Caco-2 (cell line): ENCODE measurements around the gene MS4A14. TPM values are rescaled to one million over a fixed set of nuclear protein-coding genes. Genes with fewer than 3 reads are reported as not detected.

Experiments
- BruUV-seq: library from RNA; stranded (reverse); fragments of 400-500 nt; replicated peaks from 2 replicates; lab custom pipeline; 2021; lab: Mats Ljungman, UMichigan
- CTCF ChIA-PET: fragments of 300-600 bp; sonication (Branson Sonifier 250); formaldehyde crosslinking; loops from one replicate; lab custom pipeline; 2022; ENCODE audit warnings: antibody characterized with exemption; lab: Charles Lee
- POLR2A ChIA-PET: fragments of 300-600 bp; sonication (Branson Sonifier 250); formaldehyde crosslinking; loops from one replicate; lab custom pipeline; 2022; ENCODE audit warnings: antibody characterized with exemption; lab: Charles Lee
- DNase-seq, 2 experiments: peaks; one replicate each; pipeline versions ENCODE4 v3.0.0 to v3.0.0-alpha.2; 2020 to 2022
- H3K27me3 ChIP-seq: replicated peaks from 2 replicates; pipeline ENCODE4 v1.6.0; 2011; ENCODE audit warnings: low read length; ENCODE audit not compliant: control insufficient read depth, insufficient read depth
- H3K36me3 ChIP-seq: 2 replicates; pipeline ENCODE4 v1.5.1; 2011; ENCODE audit warnings: low read length; ENCODE audit not compliant: control insufficient read depth, insufficient read depth
- H3K4me1 ChIP-seq: fragments of 250-450 bp; sonication (Bioruptor Pico); 2 replicates; pipeline ENCODE4 v1.5.1; 2020; ENCODE audit warnings: mild to moderate bottlenecking
- H3K4me3 ChIP-seq: 2 replicates; pipeline ENCODE4 v1.5.1; 2011; ENCODE audit warnings: low read depth, mild to moderate bottlenecking, control low read depth, low read length
- H3K9me3 ChIP-seq: fragments of 250-450 bp; sonication (Bioruptor Pico); 2 replicates; pipeline ENCODE4 v1.5.1; 2020; ENCODE audit warnings: mild to moderate bottlenecking, moderate library complexity
- H3K27ac Mint-ChIP-seq: one replicate; pipeline ENCODE4 v1.8.0; 2022; ENCODE audit warnings: mixed read lengths; ENCODE audit not compliant: unreplicated experiment
- H3K27me3 Mint-ChIP-seq: one replicate; pipeline ENCODE4 v1.8.0; 2022; ENCODE audit warnings: mixed read lengths; ENCODE audit not compliant: insufficient read depth, unreplicated experiment
- H3K36me3 Mint-ChIP-seq: one replicate; pipeline ENCODE4 v1.8.0; 2022; ENCODE audit warnings: mild to moderate bottlenecking, mixed read lengths; ENCODE audit not compliant: insufficient read depth, unreplicated experiment
- H3K4me1 Mint-ChIP-seq: one replicate; pipeline ENCODE4 v1.8.0; 2022; ENCODE audit warnings: low read depth, mixed read lengths; ENCODE audit not compliant: unreplicated experiment
- H3K4me3 Mint-ChIP-seq: one replicate; pipeline ENCODE4 v1.8.0; 2022; ENCODE audit warnings: mild to moderate bottlenecking, moderate library complexity, mixed read lengths; ENCODE audit not compliant: unreplicated experiment
- H3K9me3 Mint-ChIP-seq: one replicate; pipeline ENCODE4 v1.8.0; 2022; ENCODE audit warnings: mixed read lengths; ENCODE audit not compliant: unreplicated experiment
- CTCF ChIP-seq, 2 experiments: fragments of 200-600 bp in 1 of 2; IDR thresholded peaks; 1 replicate in 1 of 2; 2 replicates in 1 of 2; pipeline versions ENCODE4 v1.5.1 to v1.8.0; 2011 to 2022; ENCODE audit warnings: antibody characterized with exemption in 1 of 2, control low read depth in 1 of 2, inconsistent platforms in 1 of 2, low read depth in 1 of 2, low read length in 1 of 2, mild to moderate bottlenecking in 1 of 2, moderate library complexity in 1 of 2; ENCODE audit not compliant: insufficient read depth in 1 of 2, severe bottlenecking in 1 of 2, unreplicated experiment in 1 of 2
- intact Hi-C: fragments of 100-400 bp; cut with micrococcal nuclease; formaldehyde crosslinking; loops from one replicate; pipeline ENCODE4 v1.10.0; 2022; ENCODE audit not compliant: unreplicated experiment
- total RNA-seq: library from RNA; stranded (reverse); gene quantifications from 2 replicates; pipeline ENCODE4 v1.2.3, GENCODE V29; 2022

MS4A14 gene
- total RNA-seq, 1 experiment from 2014 or later, result not detected

- no peaks in the 10 kb centered on the region for H3K27me3 ChIP-seq
- no peaks in the 10 kb centered on the region for H3K36me3 ChIP-seq
- DNase-seq, result no peak
- ChIA-PET CTCF (no interaction called here), POLR2A (no interaction called here)
- no peaks in the 10 kb centered on the region for H3K9me3 ChIP-seq
- Mint-ChIP-seq H3K27ac (no peak overlapping the region), H3K4me3 (no peak overlapping the region), H3K36me3 (no peaks in the 10 kb centered on the region), H3K9me3 (peaks cover 19% of the 10 kb centered on the region), H3K4me1 (peaks cover 10% of the 10 kb centered on the region), H3K27me3 (no peaks in the 10 kb centered on the region)
- TF ChIP-seq CTCF (IDR thresholded peaks at IDR 0.05; ENCODE audit: insufficient read depth in 1 of 2, low read depth in 1 of 2, low read length in 1 of 2, severe bottlenecking in 1 of 2, unreplicated experiment in 1 of 2), result no peak
- H3K4me1 ChIP-seq, result peaks cover 10% of the 10 kb centered on the region
- intact Hi-C loops, result loop anchor here (5.0 kb wide), 1 partner anchor 267 kb away; no protein-coding TSS in a partner anchor
- no peak overlapping the region for H3K4me3 ChIP-seq
- no TSS peak for BruUV-seq
Observed at GRCh38 chr11:60349990-60350389, 46.3 kb upstream of the MS4A14 start.

- POLR2A ChIA-PET, result no interaction called here
- Mint-ChIP-seq H3K4me1 (no peaks in the 10 kb centered on the region), H3K9me3 (peaks cover 32% of the 10 kb centered on the region), H3K36me3 (no peaks in the 10 kb centered on the region), H3K27ac (no peak overlapping the region), H3K4me3 (no peak overlapping the region), H3K27me3 (no peaks in the 10 kb centered on the region)
- H3K9me3 ChIP-seq, result peaks cover 11% of the 10 kb centered on the region
- no TSS peak for BruUV-seq
- no peak for DNase-seq
- no peaks in the 10 kb centered on the region for H3K27me3 ChIP-seq
- no peaks in the 10 kb centered on the region for H3K36me3 ChIP-seq
- intact Hi-C loops, result no loop called here
- no peaks in the 10 kb centered on the region for H3K4me1 ChIP-seq
- CTCF ChIA-PET, result no interaction called here
- H3K4me3 ChIP-seq, result no peak overlapping the region
- no peak for TF ChIP-seq CTCF (IDR thresholded peaks at IDR 0.05; ENCODE audit: insufficient read depth in 1 of 2, low read depth in 1 of 2, low read length in 1 of 2, severe bottlenecking in 1 of 2, unreplicated experiment in 1 of 2)
Observed at GRCh38 chr11:60357771-60358170, 38.5 kb upstream of the MS4A14 start.

- no peak for DNase-seq
- Histone ChIP-seq H3K27me3 (no peaks in the 10 kb centered on the region), H3K4me3 (no peak overlapping the region), H3K9me3 (peaks cover 11% of the 10 kb centered on the region), H3K36me3 (no peaks in the 10 kb centered on the region), H3K4me1 (no peaks in the 10 kb centered on the region)
- TF ChIP-seq CTCF (IDR thresholded peaks at IDR 0.05; ENCODE audit: insufficient read depth in 1 of 2, low read depth in 1 of 2, low read length in 1 of 2, severe bottlenecking in 1 of 2, unreplicated experiment in 1 of 2), result no peak
- H3K4me1 Mint-ChIP-seq, result no peaks in the 10 kb centered on the region
- H3K9me3 Mint-ChIP-seq, result peaks cover 13% of the 10 kb centered on the region
- no TSS peak for BruUV-seq
- ChIA-PET CTCF (no interaction called here), POLR2A (no interaction called here)
- intact Hi-C loops, result no loop called here
- no peak overlapping the region for H3K27ac Mint-ChIP-seq
- H3K4me3 Mint-ChIP-seq, result no peak overlapping the region
- H3K27me3 Mint-ChIP-seq, result no peaks in the 10 kb centered on the region
- no peaks in the 10 kb centered on the region for H3K36me3 Mint-ChIP-seq
Observed at GRCh38 chr11:60360621-60361020, 35.6 kb upstream of the MS4A14 start.
